GM21367 (cell line): ENCODE data around the gene NTNG1.

Experiments
- ATAC-seq: cut with Tn5 transposase; IDR thresholded peaks from one replicate; pipeline ENCODE4 v1.9.1; 2021; ENCODE audit not compliant: unreplicated experiment

The NTNG1 gene

DNA sequence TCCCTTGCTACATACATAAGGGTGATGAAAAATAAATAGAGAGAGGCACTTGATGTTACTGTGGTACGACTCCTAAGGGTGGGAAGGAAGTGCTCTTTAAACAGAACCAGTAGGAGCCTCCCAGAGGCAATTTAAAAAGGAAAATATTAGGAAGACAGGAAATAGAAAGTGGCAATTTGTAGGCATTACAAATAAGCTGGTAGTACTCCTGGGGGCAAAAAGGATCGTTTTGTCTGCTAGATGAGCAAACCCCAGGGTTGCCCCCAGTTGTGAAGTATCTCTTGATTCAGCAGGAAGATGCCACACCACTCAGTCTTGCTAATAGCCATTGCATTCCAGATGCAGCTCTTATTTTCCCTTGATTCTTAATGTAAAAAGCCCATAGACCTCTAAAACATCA lies 303.0 kb downstream of the NTNG1 start:
- ATAC-seq: no peak

DNA sequence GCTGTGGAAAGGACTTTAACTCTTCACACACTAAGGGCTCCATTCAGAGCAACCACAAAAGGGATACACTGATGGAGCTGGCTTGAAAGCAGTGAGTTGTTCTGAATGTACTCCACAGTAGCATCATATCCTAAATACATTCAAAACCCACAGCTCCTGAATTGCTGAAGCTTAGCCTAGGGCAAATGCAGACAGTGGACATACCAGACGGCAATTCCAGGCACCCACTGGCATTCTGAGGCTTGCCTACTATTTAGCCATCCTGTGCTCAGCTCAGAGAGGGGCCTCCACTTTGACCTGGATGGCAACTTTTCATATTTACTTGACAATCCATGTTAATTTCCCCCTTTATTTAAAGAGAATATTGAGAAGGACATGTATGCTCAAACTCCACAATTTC lies 303.5 kb downstream of the NTNG1 start:
- ATAC-seq: no peak

DNA sequence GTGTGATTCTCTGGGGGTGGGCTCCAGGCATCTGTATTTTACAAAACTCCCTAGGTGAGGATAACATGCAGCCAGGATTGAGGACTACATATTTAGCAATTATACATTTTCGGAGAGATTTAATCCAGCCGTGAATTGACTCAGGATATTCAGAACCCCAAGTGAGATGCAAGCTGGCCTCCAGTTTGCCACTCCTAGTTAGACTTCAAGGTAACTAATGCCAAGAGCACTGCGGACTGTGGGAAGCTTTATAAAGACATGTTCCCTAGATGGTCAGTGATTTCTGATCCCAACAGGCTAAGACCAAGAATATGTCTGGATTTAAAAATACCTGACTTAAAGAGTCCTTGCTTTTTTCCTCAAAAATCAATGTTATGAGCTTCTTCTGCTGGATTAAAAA lies 308.5 kb downstream of the NTNG1 start:
- ATAC-seq: no peak

- peak; percentile 80 for ATAC-seq
These were observed 310.2 kb downstream of the NTNG1 start for GRCh38 chr1:107450899-107451664.

- peak; percentile 51 for ATAC-seq
These were observed 310.9 kb downstream of the NTNG1 start for GRCh38 chr1:107451715-107452114.

DNA sequence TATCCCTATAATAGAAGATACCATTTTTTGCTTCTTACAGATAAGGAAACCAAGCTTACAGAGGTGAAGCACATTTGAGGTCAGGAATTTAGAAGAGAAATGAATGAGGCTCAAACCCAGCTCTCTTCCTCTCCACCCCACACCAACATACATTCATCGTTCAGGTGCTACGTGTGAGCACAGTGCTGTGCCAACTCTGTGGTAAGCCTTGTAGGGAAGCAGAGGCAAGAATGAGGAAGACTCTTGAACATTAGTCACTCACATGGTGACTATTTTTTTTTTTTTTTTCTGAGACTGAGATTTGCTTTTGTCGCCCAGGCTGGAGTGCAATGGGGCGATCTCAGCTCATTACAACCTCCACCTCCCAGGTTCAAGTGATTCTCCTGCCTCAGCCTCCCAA lies 314.0 kb downstream of the NTNG1 start:
- ATAC-seq: no peak

- no peak for ATAC-seq
These were observed 317.1 kb downstream of the NTNG1 start for GRCh38 chr1:107457989-107458388.

- ATAC-seq: peak; percentile 55
These were observed 318.5 kb downstream of the NTNG1 start for GRCh38 chr1:107459204-107459904.

DNA sequence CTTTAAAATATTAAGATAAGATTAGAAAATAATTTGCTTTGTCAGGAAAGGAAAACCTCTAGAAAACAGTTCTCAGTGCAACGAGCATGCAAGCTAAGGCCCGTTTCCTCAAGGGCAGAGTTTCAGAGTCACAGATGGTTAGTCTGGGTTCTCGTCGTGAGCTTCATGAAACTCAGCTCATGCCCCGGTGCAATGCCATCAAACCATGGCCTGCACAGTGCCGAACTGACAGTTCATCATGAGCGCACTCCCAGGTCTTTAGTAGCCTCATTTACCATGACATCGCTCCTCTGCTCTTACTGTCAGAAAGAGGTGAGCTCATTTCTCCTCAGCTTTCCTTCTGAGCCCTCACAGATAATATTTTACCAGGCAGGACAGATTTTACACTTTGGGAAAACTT lies 319.2 kb downstream of the NTNG1 start:
- ATAC-seq: peak; percentile 77

GRCh38 chr1:107464827-107465226 lies 324.0 kb downstream of the NTNG1 start:
- no peak for ATAC-seq

- ATAC-seq: no peak
These were observed 326.4 kb downstream of the NTNG1 start for GRCh38 chr1:107467286-107467685.

GRCh38 chr1:107467811-107468210 lies 327.0 kb downstream of the NTNG1 start:
- ATAC-seq: no peak

DNA sequence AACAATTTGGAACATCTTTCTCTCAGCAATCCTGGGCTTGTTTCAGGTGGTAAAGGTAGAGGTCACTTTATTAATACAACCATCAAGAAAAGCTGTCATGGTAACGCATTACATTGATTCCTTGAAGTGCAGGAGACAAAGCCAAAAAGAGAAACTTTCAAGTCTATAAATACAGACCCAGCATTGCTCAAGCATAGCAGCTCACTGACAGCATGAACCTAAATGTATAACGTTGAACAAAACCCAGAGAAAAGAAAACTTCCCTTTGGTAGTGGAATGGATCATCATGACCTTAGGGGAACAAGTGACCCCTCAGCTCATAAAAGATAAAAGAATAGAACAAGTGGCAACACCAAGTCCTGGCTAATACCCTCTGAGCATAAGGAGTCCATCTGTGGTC lies 332.2 kb downstream of the NTNG1 start:
- no peak for ATAC-seq

- peak; percentile 74 for ATAC-seq
These were observed 334.2 kb downstream of the NTNG1 start for GRCh38 chr1:107474877-107475612.

- no peak for ATAC-seq
These were observed 336.4 kb downstream of the NTNG1 start for GRCh38 chr1:107477233-107477632.

GRCh38 chr1:107479865-107480350 lies 339.1 kb downstream of the NTNG1 start:
- ATAC-seq: no peak

- peak; percentile 75 for ATAC-seq
These were observed 339.9 kb downstream of the NTNG1 start for GRCh38 chr1:107480548-107481415.

DNA sequence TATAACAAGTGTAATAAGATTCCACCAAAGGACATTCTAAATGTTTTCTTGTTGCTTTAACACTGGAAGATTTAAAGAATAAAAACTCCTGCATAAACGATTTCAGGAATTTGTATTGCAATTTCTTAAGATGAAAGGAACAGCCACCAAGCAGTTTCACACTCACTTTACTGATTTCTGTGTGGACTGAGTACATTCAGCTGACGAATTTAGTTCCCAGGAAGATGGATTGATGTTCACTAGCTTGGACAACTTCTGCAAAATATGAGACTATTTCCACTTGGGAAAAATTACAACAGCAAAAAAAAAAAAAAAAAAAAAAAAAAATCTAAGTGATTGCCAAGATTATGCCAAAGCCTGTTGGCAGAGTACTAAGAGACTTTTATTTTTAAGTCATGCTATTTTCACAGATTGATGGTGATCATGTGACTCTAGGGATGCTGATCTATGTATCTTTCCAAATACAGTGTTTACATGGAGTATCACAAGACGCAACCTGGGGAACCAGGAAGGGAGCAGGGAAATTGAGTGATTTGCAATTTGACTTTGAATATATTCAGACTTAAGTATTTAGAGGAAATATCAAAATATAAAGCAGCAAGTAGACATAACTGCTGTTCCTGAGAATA lies 341.0 kb downstream of the NTNG1 start:
- no peak for ATAC-seq

GRCh38 chr1:107483949-107484348 lies 343.1 kb downstream of the NTNG1 start:
- ATAC-seq: no peak

DNA sequence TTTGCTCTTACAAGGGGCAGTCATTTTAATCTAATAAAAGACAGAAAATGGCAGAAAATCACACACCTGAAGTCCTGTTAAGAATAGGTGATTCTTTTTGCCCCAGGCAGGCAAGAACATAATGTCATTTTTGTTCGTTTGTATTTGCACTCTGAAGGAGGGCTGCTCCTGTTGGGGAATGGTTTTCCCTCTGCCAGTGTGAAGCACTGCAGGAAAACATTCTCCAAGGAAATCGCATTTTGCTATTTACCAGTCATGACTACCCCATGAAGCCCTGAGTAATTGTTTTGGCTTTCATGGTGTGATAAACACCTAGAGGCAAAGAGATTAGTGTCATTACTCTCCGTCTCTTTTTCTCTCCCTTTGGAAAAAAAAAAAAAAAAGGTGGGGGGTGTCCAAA lies 345.5 kb downstream of the NTNG1 start:
- no peak for ATAC-seq
